ENCODE data around the gene DNAJC7.

- TF ChIP-seq POLR2A (IDR thresholded peaks at IDR 0.05; ENCODE audit: low read depth) (no peak), EP300 (IDR thresholded peaks at IDR 0.05) (no peak), POLR2AphosphoS5 (IDR thresholded peaks at IDR 0.05) (no peak)
- TF ChIP-seq, protein P1, sequence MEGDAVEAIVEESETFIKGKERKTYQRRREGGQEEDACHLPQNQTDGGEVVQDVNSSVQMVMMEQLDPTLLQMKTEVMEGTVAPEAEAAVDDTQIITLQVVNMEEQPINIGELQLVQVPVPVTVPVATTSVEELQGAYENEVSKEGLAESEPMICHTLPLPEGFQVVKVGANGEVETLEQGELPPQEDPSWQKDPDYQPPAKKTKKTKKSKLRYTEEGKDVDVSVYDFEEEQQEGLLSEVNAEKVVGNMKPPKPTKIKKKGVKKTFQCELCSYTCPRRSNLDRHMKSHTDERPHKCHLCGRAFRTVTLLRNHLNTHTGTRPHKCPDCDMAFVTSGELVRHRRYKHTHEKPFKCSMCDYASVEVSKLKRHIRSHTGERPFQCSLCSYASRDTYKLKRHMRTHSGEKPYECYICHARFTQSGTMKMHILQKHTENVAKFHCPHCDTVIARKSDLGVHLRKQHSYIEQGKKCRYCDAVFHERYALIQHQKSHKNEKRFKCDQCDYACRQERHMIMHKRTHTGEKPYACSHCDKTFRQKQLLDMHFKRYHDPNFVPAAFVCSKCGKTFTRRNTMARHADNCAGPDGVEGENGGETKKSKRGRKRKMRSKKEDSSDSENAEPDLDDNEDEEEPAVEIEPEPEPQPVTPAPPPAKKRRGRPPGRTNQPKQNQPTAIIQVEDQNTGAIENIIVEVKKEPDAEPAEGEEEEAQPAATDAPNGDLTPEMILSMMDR (IDR thresholded peaks at IDR 0.05) = no peak
Observed at GRCh38 chr17:41975099-41976083, 41.8 kb downstream of the DNAJC7 start.

Data from esophagus muscularis mucosa (tissue), 4 donors.